IMR-90 (cell line): ENCODE results near the gene XRCC5. TPM values are rescaled to one million over a fixed set of nuclear protein-coding genes. Genes with fewer than 3 reads are reported as not detected.

ENCODE experiments used
- polyA plus RNA-seq, 3 experiments: library from polyadenylated mRNA; depleted of rRNA; stranded (reverse); fragments of >200 nt; gene quantifications; 2 replicates each; pipeline ENCODE4 v1.2.3, GENCODE V29; 2012; ENCODE audit warnings: low replicate concordance in 1 of 3
- total RNA-seq: library from RNA; depleted of rRNA; stranded (reverse); fragments of >200 nt; gene quantifications from 2 replicates; pipeline ENCODE4 v1.2.3, GENCODE V29; 2012; rRNA removed

XRCC5 gene
- total and polyA plus RNA-seq, 2 of the 4 experiments (the other 2 are of a cell fraction) = 144 to 509 TPM

Other genes starting within 250 kb of the XRCC5 start
- 1.7 and 1.8 TPM in 2 replicates for gene MREG, start 95.8 kb upstream of the XRCC5 start, total RNA-seq
- gene MREG, start 95.8 kb upstream of the XRCC5 start, polyA plus RNA-seq (2012; rRNA removed) = 1.0 and 1.1 TPM in 2 replicates
- 13.3 and 17.7 TPM in 2 replicates for gene PECR, start 27.5 kb upstream of the XRCC5 start, total RNA-seq
- 11.4 and 12.8 TPM in 2 replicates for gene PECR, start 27.5 kb upstream of the XRCC5 start, polyA plus RNA-seq (2012; rRNA removed)
- gene TMEM169, start 27.4 kb upstream of the XRCC5 start, total RNA-seq = 0.54 and 0.83 TPM in 2 replicates
- gene TMEM169, start 27.4 kb upstream of the XRCC5 start, polyA plus RNA-seq (2012; rRNA removed) = 0.15 and 0.17 TPM in 2 replicates